Measurements from ENCODE around the gene CMSS1.

DNA sequence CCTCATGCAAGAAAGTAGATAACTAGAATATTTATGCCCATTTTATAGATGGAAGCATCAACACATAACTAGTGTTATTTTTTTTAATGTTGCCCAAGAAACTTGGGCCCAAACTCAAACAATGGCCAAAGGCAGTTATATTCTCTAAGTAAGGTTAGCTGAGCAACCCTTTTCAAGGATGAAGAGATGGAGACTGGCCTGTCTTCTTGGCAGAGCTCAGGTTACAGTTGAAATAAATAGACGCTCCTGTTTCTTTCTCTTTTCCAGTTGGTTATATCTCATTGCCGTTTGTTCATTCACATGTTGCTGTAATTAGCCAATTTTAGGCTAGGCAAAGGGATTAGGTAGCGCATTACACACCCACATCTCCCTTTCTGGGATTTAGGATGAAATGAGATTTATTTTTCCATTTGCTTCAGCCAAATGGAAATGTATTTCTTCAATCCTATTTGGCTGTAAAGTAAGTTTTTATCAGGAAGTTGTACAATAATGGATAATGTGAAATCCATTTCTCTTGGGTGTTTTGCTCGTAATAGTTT is 93.2 kb downstream of the CMSS1 start:
- TF ChIP-seq TAF1 (IDR thresholded peaks at IDR 0.05; ENCODE audit: borderline replicate concordance, insufficient read depth, low read length) (no peak), POLR2AphosphoS5 (IDR thresholded peaks at IDR 0.05; ENCODE audit: low read depth, low read length) (no peak)
- TF ChIP-seq, protein P1, sequence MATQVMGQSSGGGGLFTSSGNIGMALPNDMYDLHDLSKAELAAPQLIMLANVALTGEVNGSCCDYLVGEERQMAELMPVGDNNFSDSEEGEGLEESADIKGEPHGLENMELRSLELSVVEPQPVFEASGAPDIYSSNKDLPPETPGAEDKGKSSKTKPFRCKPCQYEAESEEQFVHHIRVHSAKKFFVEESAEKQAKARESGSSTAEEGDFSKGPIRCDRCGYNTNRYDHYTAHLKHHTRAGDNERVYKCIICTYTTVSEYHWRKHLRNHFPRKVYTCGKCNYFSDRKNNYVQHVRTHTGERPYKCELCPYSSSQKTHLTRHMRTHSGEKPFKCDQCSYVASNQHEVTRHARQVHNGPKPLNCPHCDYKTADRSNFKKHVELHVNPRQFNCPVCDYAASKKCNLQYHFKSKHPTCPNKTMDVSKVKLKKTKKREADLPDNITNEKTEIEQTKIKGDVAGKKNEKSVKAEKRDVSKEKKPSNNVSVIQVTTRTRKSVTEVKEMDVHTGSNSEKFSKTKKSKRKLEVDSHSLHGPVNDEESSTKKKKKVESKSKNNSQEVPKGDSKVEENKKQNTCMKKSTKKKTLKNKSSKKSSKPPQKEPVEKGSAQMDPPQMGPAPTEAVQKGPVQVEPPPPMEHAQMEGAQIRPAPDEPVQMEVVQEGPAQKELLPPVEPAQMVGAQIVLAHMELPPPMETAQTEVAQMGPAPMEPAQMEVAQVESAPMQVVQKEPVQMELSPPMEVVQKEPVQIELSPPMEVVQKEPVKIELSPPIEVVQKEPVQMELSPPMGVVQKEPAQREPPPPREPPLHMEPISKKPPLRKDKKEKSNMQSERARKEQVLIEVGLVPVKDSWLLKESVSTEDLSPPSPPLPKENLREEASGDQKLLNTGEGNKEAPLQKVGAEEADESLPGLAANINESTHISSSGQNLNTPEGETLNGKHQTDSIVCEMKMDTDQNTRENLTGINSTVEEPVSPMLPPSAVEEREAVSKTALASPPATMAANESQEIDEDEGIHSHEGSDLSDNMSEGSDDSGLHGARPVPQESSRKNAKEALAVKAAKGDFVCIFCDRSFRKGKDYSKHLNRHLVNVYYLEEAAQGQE (IDR thresholded peaks at IDR 0.05; ENCODE audit: insufficient read depth in 1 of 2, low read depth in 2 of 2, low read length in 2 of 2), result no peak
